ENCODE data around the gene ACAP3.

The ACAP3 gene

DNA sequence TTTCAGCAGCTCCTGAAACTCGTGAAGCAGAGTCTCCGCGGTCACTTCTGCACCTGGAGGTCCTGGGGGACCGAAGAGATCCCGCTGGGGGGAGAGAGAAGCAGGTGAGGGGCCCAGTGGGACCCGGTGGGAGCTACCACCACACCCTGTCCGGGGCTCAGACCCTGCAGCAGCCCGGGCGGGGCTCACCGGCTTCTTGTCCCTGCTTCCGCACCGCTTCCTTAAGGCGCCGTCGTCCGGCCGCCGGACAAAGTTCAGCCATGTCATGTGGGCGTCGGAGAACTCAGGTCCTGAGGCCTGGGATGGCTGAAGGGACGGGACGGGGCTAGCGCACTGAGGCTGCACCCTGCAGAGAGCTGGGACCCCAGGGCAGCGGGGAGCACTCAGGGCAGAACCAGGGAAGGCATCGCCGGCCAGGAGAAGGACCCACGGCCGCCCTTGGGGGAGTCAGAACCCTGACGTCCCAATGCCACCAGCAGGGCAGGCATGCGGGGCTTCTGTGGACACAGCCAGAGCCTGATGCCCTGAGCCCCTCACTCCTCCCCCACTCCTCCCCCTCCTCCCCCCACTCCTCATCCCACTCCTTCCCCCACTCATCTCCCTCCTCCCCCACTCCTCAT lies 63.4 kb downstream of the ACAP3 start:
- DNase-seq (ENCODE audit: low spot score), result no peak

DNA sequence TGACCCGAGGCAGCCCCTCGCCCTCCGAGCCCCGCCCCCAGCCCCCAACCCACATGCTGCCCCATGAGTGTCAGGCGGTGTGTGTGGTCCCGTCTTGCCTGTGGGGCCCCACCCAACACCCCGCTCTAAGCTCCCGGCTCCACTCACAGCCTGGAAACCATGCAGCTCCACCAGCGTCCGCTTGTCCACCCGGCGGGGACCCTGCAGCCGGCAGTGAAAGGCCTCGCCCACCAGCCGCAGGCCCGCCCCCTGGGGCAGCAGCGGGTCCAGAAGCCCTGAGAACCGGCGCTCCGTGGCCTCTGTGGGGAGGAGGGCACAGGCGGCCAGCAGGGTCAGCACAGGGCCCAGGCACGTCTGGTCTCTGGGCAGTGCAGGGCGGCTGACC lies 63.9 kb downstream of the ACAP3 start:
- no peak for DNase-seq (ENCODE audit: low spot score)

DNA sequence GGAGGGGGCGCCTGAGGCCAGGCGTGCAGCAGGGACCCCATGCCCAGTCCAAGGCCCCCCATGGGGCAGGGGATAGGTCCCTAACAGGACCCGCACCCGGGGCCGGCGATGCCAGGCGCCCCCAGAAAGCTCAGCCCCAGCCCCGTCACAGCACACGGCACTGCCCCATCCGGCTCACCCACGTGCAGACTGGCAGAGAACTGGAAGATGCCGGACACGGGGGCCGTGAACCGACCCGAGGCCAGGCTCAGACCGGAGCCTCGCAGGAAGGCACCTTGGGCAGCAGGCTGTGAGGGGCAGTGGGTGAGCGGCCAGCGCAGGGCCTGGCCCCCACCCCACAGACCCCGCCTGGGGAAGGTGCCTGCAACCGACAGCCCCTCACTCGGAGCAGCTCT lies 64.5 kb downstream of the ACAP3 start:
- no peak for DNase-seq (ENCODE audit: low spot score)

DNA sequence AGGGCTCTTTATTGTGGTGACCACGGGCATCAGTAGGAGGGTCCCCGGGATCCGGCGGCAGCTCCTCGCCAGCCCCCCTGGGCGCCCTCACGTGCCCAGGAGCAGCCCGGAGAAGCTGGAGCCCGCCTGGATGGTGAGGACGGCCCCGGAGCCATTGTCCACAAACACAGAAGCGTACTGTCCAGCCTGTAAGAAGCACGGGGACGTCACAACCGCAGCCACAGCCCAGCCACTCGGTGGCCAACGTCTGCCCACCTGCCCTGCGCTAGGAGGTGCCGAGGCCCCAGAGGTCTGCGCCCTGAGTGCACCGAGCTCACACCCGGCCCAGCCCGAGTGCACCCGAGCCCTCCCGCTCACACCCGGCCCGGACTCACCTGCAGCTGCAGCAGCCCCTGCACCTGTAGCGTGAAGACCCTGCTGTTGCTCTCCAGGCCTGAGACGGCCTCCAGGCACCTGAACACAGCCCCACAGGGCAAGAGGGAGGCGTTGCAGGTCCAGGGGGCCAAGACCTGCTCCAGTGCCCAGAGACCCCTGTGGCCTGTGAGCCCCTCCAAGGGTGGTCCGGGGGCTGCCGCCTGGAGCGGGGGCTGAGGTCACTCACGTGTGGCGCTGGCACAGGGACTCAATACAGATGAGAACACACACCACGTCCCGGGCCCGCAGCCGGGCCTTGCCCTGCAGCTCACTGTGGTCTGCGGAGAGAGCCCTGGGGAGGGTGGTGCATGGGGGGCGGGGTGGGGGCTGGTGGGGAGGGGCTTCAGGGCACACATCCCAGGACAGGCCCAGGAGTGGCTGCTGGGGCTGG lies 65.1 kb downstream of the ACAP3 start:
- no peak for DNase-seq (ENCODE audit: low spot score)
